ENCODE results near the gene FAM13A. TPM values are rescaled to one million over a fixed set of nuclear protein-coding genes. Genes with fewer than 3 reads are reported as not detected.

FAM13A gene
- total and polyA plus RNA-seq, 2 donors (not counting 3 experiments of a cell fraction or from before 2014, with no cell fraction given): 3.3 to 10.5 TPM

DNA sequence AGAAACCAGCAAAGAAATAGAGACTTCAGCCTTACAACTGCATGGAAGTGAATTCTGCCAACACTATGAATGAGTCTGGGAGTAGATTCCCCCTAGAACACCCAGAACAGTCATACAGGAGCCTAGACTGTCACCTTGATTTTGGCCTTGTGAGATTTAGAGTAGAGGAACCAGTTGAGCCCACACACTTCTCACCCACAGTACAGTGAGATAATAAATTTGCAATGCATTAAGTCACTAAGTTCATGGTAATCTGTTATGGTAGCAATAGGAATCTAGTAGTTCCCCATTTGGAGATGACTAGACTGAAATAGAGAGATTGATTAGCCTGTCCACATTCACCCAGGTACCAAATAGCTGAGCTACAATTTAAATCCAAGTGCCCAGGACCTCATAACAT is 59.0 kb downstream of the FAM13A start:
- no peaks in the 10 kb centered on the region for H3K9me3 ChIP-seq (replicated peaks; ENCODE audit: control insufficient read depth, insufficient read depth, low read length)
- no peak overlapping the region for H3K27ac ChIP-seq (ENCODE audit: insufficient read depth, low read depth, low read length)
- no peak overlapping the region for H3K9ac ChIP-seq (replicated peaks; ENCODE audit: extremely low read depth, insufficient read depth, low read length)
- no peak for DNase-seq (ENCODE audit: low read depth, low spot score)
- ChIA-PET POLR2A (no interaction called here), CTCF (no interaction called here)
- no peaks in the 10 kb centered on the region for H3K79me2 ChIP-seq (ENCODE audit: control insufficient read depth, insufficient read depth, low read length)
- H4K20me1 ChIP-seq (replicated peaks; ENCODE audit: control insufficient read depth, extremely low read depth, insufficient read depth, low read length): no peaks in the 10 kb centered on the region
- TF ChIP-seq MAX (IDR thresholded peaks at IDR 0.05; ENCODE audit: insufficient read depth, insufficient read length): no peak
- TF ChIP-seq JUN (IDR thresholded peaks at IDR 0.05; ENCODE audit: borderline replicate concordance, insufficient read depth, insufficient read length, low read depth): no peak
- no peak for TF ChIP-seq MYC (IDR thresholded peaks at IDR 0.05; ENCODE audit: low read depth, low read length)
- no peak for TF ChIP-seq POLR2AphosphoS5 (IDR thresholded peaks at IDR 0.05; ENCODE audit: insufficient read depth, low read depth, low read length)
- TF ChIP-seq GATA2 (IDR thresholded peaks at IDR 0.05; ENCODE audit: insufficient read depth, insufficient read length, low read depth, low read length): no peak
- TF ChIP-seq POLR2A (IDR thresholded peaks at IDR 0.05; ENCODE audit: low read depth, low read length): no peak
- TF ChIP-seq FOS (IDR thresholded peaks at IDR 0.05; ENCODE audit: borderline replicate concordance, insufficient read depth, low read length): no peak
- no peak for TF ChIP-seq EZH2 (IDR thresholded peaks at IDR 0.05; ENCODE audit: borderline replicate concordance, low read depth, low read length, severe bottlenecking)
- TF ChIP-seq, protein P1, sequence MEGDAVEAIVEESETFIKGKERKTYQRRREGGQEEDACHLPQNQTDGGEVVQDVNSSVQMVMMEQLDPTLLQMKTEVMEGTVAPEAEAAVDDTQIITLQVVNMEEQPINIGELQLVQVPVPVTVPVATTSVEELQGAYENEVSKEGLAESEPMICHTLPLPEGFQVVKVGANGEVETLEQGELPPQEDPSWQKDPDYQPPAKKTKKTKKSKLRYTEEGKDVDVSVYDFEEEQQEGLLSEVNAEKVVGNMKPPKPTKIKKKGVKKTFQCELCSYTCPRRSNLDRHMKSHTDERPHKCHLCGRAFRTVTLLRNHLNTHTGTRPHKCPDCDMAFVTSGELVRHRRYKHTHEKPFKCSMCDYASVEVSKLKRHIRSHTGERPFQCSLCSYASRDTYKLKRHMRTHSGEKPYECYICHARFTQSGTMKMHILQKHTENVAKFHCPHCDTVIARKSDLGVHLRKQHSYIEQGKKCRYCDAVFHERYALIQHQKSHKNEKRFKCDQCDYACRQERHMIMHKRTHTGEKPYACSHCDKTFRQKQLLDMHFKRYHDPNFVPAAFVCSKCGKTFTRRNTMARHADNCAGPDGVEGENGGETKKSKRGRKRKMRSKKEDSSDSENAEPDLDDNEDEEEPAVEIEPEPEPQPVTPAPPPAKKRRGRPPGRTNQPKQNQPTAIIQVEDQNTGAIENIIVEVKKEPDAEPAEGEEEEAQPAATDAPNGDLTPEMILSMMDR (IDR thresholded peaks at IDR 0.05; ENCODE audit: extremely low read depth in 1 of 2, insufficient read depth in 1 of 2, low read depth in 1 of 2, low read length in 2 of 2): no peak
- H2AFZ ChIP-seq (ENCODE audit: low read depth, low read length): no peak overlapping the region
- dilution Hi-C loops (cut with MboI; ENCODE audit: extremely low pct_ligation_motif_present, low sequenced_read_pairs): no loop called here
- intact Hi-C loops (cut with micrococcal nuclease): no loop called here
- no peak overlapping the region for H3K4me3 ChIP-seq (replicated peaks in 1 of 3; ENCODE audit: insufficient read depth in 1 of 3, low read depth in 1 of 3, low read length in 3 of 3)
- no peak overlapping the region for H3K4me2 ChIP-seq (ENCODE audit: insufficient read depth, low read length)
- no peak for FAIRE-seq
- no peaks in the 10 kb centered on the region for H3K9me1 ChIP-seq (replicated peaks; ENCODE audit: control insufficient read depth, extremely low read depth, insufficient read depth, low read length)
- H3K4me1 ChIP-seq (ENCODE audit: control insufficient read depth, extremely low read depth, insufficient read depth, low read length): peaks cover 4% of the 10 kb centered on the region
- no TSS peak for BruUV-seq (replicated peaks)
- no peaks in the 10 kb centered on the region for H3K27me3 ChIP-seq (ENCODE audit: control insufficient read depth in 2 of 2, insufficient read depth in 2 of 2, low read length in 2 of 2)
- no peaks in the 10 kb centered on the region for H3K36me3 ChIP-seq (ENCODE audit: control insufficient read depth in 2 of 2, extremely low read depth in 1 of 2, insufficient read depth in 2 of 2, low read length in 2 of 2)
